ENCODE data around the gene AKAP6.

The AKAP6 gene

DNA sequence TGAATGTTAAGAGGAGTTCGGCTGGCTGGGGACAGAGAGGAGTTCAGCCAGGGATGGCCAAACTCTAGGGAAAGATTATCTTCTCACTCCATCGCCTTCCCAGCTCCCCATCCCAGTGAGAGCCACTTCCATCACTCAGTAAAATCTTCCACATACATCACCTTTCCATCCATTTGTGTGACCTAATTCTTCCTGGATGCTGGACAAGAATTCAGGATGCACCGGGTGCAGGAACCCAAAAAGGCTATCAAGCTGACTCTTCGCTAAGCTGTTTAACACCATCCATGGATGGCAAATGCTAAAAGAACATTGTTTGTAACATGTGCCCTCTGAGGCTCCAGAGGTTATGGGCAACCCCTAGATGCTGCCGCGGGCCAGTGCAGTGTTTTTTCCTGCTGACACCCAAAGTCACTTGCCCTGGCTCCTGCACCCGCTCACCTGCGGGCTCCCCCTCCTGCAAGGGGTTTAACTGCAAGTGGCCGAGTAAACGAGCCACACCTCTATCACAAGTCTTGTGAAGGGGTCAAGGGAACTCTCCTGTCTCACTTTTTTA lies 393.6 kb downstream of the AKAP6 start:
- no peak for DNase-seq

DNA sequence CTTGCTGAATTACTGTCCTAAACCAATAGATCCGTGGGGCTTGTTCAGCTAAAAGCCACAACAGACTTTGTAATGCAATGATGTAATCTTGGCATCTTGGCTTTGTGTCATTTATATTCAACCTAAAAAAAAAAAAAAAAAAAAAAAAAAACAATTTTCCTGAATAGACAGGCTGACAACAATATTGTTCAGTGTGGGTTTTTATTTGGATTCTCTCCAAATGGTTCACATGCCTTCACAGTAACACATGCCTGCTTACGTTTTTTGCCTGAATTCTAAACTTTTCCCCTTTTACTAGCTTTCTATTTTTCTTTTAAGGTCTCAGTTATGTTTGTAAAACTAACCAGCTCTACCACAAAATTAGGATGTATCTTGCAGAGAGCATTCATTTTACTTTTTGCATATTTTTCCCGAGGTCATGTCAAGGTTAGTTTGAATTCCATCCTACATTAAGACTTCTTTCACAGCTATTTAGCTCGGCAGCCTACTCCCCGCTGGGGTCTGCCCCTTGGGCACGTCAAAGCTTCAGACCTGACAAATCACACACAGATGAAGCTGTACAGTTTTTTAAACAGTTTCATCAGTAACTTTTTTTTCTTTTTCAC lies 395.9 kb downstream of the AKAP6 start:
- no peak for DNase-seq

DNA sequence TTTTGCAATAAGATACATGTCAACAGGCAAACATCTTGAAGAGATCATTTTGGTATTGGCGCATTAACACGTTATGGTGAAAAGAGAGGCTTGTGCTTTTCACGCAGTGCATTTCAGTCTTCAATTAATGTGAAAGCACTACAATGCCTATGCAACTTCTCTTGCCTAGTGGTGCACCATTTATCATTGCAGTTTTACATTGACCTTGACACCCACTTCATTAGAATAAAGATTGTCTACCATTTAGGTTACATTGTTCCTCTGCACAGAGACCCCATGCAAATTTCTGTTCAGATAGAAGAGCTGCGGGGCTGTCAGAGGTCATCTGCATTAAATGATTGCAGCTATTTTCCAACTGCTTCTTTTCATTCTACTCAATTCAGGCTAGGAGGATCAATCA lies 397.4 kb downstream of the AKAP6 start:
- no peak for DNase-seq

DNA sequence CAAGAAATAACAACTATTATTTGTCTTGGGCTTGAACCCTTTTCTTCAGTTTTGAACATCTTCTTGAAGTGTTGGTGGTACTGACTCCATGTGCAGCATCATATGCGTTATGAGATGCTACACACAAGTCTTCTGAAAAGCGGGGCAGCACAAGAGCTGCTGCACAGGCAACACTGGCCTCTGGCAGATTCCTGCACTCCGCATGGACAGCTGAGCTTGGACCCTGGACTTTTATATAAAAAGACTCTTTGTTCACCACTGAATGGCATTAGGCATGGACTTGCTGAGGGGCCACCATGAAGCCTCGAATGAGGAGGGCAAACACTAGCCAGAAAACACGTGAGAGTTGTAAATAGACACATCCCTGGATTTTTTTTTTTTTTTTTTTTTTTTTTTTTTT lies 398.7 kb downstream of the AKAP6 start:
- no peak for DNase-seq

DNA sequence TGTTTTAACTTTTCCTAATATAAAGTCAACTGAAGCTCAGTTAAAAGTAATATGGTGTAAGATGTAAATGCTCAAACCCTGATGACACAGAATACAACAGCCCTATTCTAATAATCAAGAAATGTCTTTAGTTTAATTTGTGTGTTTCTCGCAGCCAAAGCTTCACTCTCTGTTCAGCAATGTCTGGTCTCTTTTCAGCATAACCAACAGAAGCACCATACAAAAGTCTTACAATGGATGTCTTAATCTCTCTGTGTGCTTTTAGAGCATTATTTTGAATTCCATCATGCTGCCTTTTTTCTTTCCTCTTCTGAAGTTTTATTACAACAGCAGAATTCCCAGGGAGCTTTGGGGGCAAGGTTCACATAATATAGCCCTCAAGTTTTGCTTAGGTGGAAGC lies 399.4 kb downstream of the AKAP6 start:
- DNase-seq: no peak

DNA sequence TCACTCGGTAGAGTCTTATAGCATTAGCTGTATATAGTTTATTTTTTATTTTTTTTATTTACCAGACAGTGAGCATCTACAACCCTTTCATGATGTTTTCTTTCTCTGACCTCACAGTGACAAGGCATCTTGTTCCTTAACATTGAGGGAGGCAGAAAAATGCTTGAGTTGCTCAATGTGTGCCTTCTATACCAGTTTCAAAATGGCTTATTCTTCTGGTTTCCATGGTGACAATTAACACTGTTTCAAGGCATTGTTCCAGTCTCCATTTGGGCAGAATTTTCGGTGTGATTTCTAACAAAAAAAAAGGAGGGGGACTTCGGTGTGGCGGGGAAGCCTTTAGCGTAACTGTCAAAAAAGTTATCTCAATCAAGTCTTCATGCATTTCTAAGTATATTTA lies 399.9 kb downstream of the AKAP6 start:
- no peak for DNase-seq

DNA sequence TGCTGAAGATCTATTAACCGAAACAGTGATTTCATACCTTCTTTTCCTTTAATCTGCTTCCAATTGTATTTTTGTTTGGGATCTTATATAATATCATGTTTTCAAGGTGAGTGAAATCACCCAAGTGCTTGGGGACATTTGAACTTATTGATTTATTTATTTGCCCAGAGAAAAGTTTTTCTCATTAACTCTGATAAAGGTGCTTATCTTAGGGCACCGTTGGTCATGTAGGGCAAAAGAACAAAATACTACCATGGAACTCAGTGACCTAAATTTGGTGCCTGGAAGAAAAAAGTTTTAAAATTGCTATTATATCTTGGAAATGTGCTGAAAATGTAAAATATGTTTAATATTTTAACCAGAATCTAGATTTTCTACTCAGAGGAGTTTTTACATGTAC lies 402.2 kb downstream of the AKAP6 start:
- DNase-seq: no peak

DNA sequence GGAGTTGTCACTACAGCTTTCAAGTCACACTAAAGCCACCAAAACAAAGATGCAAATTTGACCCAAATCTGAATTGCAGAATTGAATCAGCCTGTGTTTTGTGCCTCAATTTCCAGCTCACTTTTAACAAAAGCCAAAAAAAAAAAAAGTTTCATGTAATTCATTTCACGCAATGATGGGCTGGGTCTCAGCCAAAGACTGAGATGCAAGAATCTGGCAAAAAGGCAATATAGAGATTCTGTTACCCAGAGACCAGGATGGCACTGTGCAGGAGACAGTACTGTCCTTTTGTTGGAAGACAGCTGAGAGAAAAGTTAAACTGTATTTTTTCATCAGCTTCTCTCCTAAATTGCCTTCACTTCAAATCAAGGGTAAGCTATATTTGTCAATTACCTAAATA lies 403.9 kb downstream of the AKAP6 start:
- DNase-seq: no peak

DNA sequence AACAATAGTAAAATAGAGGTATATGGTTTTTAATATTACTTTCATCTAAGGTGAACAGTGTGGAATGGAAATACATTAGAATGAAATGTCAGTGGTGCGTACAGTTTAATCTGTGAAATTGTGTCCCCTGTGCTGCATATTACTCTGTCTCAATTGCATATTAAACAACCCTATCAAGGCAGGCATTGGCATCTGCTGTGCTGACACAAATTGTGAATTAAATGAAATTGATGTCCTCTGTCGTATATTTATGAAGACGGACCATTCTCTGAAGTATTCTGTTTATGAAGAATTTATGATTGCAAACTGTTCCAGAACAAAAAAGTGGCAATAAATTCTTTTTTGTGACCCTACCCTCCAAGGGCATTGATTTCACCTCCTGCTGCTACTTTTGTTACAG lies 405.2 kb downstream of the AKAP6 start:
- no peak for DNase-seq

DNA sequence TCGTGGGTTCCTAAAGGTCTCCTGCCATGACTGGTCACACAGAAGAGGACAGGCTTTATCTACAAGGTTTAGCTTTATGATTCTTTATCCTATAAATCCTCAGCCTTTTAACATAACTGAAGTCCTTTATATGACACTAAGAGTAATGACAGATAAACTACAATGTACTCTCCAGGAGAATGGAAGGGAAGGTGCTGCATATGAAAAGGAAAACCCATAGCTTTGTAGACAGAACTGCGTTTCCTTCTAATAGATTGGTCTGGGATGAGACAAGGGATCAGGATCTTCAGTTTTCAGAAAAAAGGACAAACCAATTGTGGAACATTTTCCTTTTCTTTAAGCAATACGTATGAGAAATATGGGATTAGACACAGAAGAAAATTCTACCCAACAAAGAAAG lies 408.5 kb downstream of the AKAP6 start:
- no peak for DNase-seq

DNA sequence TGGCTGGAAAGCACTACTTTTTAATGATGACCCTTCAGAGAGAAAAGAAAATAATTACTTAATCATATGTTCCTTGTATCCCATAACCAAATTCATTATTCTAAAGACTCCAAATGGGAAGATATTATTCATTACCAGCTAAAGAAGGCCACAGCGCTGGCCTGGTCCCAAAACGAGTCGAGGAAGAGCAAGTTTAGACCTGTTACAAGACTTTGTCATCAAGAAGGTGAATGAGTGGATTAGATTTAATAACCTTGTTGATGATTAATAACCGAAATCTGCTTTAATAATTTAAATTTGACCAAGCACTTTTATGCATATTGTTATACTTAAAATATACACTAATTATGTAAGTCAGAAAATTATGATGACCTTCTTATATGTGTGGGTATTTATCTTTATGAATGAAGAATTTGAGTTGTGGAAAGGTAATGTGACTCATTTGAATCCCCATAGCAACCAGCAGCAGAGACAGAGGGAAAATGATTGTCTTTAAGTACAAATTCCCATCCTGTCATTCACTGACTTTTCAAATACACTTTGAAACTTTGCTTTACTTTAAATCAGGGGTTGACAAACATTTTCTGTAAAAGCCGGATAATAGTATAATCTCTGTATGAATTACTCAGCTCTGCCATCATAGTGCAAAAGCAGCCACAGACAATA lies 409.2 kb downstream of the AKAP6 start:
- peak; percentile 87 for DNase-seq

DNA sequence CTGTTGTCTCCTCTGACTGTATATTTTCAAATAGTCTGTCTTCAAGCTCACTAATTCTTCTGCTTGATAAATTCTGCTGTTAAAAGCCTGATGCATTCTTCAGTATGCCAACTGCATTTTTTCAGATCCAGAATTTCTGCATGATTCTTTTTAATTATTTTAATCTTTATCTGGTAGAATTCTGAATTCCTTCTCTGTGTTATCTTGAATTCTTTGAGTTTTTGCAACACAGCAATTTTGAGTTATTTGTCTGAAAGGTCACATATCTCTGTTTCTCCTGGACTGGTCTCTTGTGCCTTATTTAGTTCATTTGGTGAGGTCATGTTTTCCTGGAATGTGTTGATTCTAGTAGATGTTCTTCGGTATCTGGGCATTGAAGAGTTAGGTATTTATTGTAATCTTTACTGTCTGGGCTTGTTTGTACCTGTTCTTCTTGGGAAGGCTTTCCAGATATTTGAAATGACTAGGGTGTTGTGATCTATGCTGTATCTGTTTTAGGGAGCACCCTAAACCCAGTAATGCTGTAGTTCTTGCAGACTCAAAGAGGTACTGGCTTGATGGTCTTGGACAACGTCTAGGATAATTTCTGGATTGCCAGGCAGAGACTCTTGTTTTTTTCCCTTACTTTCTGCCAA lies 415.8 kb downstream of the AKAP6 start:
- DNase-seq: no peak

DNA sequence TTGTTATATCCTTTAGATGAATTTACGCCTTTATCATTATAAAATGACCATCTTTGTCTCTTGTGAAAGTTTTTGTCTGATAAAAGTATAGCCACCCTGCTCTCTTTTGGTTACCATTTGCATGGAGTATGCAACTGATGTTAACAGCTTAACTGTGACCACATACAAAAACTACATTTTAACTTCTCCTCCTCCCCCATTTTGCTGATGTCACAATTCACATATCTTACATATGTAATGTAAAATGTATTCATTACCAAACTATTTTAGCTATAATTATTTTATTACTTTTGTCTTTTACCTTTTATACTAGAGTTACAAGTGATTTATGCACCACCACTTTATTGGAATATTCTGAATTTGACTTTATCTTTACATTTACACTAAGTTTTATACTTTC lies 425.1 kb downstream of the AKAP6 start:
- DNase-seq: no peak

DNA sequence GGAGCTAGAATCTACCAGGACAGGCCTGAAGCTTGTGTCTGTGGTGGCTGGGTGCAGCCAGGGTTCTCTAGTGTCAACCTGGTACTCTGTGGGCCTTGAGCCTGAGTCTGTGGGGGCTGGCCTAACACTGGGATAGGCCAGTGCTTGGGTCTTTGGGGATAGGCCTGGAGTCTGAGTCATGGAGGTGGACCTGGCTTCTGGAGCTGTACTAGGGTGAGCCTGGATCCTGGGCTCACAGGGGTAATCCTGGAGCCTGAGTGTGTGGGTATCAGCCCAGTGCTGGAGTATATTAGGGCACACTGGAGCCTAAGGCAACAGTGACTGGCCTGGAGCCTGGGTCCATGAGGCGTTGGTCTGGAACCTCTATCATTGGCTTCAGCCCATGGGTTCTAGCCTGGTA lies 427.1 kb downstream of the AKAP6 start:
- DNase-seq: no peak

DNA sequence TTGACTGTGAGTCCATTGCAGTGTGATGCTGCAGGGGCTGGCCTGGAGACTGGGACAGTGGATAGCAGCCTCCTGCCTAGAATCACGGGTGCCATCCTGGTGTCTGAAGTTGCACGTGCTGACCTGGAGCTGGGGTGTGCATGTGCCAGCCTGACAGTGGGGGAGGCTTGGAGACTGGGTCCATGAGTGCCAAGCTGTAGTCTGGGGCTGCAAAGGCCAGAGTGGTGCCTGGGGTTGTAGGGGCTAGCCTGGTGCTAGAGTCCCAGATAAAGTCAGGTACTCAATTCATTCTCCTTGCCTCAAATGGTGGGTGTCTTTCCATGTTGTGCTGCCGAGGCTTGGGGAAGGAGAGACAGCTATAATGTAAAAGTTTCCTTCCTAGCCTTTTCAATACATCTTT lies 427.7 kb downstream of the AKAP6 start:
- DNase-seq: no peak

DNA sequence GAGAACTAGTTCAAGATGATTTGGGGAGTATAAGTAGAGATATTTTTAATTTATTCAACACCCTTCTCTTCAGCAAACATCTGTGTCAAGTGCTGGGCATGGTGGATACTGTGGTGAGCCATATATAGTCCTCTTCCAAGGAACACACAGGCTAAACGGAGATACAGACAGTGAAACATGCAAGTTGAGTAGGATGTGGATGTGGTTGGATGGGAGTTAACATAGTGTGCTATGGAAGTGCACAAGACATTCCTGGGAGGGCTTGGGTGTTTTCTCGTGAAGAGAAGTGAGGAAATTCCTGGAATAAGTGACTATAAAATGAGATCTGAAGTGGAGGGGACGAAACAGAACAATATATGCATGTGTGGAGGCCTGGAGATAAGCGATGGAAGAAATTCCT lies 428.5 kb downstream of the AKAP6 start:
- no peak for DNase-seq

DNA sequence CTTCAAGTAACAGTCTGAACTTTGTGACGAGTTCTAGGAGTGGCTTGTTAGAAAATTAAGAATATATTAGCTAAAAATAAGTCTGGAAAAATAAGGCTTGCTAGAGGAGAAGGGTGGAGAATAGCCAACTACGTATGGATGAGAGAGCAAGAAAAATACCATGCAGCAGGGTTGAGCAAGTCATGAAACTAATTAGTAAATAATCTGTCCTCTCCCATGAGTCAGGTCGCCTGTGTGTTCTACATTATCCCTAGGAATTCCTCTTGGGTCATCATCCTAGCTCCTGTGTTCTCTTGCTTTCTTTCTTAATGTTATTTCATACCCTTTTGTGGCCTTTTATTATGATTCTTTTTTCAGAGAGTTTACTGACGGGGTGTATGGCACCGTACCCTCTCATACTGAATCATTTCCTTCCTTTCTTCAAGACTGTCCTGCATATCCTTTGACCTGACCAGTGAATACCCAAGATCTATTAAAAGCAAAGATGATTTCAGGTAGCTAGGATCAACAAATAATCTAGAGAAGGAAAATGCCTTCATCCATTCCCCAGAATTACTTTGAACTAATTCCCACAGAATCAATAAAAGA lies 432.4 kb downstream of the AKAP6 start:
- DNase-seq: no peak

DNA sequence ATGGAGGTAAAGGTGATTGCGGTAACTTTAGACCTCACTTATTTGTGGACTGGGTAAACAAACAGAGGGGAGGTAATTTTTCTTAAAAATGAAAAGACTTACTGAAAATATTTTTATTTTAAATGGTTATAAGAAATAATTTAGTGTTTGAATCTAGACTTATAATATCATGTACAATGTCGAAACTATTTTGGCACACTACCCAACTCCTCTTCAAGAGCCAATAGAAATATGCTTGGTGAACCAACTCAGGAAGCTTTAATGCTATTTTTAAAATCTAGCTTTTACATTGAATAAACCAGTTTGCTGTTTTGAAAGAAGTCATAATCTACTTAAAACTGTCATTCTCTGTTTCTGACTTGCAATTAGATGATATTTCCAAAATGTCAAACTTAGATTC lies 433.8 kb downstream of the AKAP6 start:
- DNase-seq: no peak

DNA sequence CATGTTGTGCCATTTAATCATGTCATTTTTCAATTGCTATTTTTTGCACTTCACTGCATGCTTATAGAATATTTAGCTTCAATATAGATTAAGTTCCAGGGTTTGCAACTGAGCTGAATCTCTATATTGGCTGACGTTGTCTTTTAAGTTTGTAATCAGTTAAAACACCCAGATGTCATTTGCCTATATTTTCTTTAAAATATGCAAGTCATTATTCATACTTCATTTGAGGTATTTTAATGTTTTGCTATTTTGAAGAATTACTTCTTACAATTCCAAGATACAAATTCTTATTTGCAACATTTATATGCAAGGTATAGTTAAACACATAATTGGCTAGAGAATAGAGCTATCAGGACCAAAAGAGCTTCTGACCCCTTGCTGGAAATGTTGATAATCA lies 434.6 kb downstream of the AKAP6 start:
- no peak for DNase-seq

DNA sequence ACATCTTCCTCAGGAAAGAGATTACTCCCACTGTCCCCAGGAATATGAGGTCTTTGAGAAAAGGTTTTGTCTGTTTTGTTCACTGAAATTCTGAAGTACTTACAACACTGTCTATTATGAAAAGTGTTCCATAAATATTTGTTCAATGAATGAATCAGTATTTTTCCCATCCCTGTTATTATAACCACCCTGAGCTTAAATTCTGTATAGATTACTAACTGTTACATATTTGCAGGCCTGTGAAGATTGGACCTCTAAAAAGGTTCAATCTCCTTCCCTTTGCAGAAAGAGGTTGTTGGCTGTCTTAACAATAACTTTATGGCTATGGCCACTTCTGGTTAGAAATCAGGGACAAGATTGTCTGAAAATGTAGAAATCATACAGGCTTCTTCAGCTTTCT lies 435.0 kb downstream of the AKAP6 start:
- no peak for DNase-seq

DNA sequence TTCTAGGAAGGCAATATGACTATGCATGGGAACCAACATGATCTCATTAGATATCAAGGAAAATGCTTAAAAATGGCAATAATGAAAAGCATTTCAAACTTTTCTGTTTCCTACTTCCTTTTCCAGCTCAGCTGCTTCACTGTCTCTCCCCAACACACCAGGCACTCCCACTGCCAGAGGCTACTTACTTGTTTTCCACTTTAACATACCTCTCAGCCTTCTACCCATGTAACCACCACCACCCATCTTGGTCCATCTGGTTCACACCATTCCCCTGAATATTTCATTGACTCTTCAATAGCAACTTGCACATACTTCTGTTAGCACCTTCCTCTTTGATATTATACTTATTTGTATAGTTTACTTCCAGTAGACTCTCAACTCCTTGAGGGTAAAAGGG lies 441.3 kb downstream of the AKAP6 start:
- no peak for DNase-seq

DNA sequence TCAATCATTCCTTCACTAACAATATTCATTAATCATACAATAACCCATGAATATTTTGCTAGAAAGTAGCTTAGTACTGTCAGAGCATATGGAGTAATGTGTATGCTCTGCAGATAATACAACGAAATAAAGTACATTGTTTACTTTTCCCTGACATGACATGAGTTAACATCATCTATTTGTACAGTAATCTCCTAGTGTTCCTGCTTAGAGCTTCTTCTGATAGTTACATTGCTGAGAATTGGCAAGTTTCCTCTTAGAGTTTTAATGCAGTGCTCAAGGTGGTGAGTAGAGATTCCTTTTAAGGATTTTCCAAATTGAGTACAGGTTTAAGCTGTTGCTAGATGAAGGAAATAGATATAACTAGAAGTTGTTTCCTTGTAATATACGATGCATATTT lies 445.1 kb downstream of the AKAP6 start:
- DNase-seq: no peak

DNA sequence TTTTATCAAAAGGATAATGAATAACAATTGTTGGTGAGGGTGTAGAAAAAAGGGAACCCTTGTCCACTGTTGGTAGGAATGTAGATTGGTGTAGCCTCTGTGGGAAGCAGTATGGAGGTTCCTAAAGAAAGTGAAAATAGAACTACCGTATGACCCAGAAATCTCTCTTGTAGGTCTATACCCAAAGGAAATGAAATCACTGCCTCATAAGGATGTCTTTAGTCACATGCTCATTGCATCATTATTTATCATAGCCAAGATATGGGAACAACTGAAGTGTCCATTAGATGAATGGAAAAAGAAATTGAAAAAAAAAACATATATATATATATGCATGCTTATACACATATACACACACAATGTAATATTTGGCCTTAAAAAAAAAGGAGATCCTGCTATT lies 450.7 kb downstream of the AKAP6 start:
- DNase-seq: no peak

DNA sequence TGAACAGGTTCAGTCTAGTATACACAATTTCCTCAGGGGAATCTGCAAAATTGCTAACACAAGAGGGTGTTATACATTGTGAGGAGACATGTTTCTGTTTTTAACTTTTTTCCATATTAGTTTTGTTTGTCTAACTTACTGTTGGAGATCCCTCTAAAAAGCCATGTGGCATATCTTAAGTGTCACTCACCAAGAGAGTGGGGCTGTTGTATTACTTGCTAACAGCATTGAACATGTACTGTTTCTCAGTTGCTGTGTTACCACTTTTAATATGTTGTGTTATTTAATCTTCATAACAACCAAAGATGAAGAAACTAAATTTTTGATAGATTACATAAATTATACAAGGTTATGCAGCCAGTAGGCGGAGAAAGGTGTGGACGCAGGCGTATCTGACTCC lies 455.3 kb downstream of the AKAP6 start:
- no peak for DNase-seq

Data from NCI-H1105 (cell line).